ENCODE data around the gene ABCG8. TPM values are rescaled to one million over a fixed set of nuclear protein-coding genes. Genes with fewer than 3 reads are reported as not detected.

ABCG8 gene
- total and polyA plus RNA-seq, 2 donors (not counting 3 experiments of a cell fraction or from before 2014, with no cell fraction given), result not detected

DNA sequence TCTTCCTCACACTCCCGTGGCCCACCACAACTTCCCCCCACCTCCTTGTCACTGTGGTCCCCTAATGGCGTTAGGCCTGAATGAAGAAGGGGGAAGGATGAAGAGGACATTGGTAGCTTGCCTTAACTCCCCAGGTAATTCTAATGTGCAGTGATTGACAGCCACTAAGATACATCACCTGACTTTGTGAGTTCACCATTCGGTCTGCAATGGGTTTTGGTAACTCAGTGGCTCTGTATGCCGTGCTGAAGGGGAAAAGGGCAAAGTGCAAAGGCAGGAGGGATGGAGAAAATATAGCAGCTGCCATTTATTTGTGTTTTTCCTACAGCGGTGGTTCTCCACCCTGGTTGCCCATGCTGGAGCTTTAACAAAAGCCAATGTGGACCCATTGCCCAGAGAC lies 42.2 kb downstream of the ABCG8 start:
- Histone ChIP-seq H3K27ac (ENCODE audit: insufficient read depth, low read depth, low read length) (no peak overlapping the region), H2AFZ (ENCODE audit: low read depth, low read length) (no peak overlapping the region), H3K9ac (replicated peaks; ENCODE audit: extremely low read depth, insufficient read depth, low read length) (no peak overlapping the region), H3K79me2 (ENCODE audit: control insufficient read depth, insufficient read depth, low read length) (no peaks in the 10 kb centered on the region), H3K9me3 (replicated peaks; ENCODE audit: control insufficient read depth, insufficient read depth, low read length) (no peaks in the 10 kb centered on the region), H3K4me1 (ENCODE audit: control insufficient read depth, extremely low read depth, insufficient read depth, low read length) (no peaks in the 10 kb centered on the region), H4K20me1 (replicated peaks; ENCODE audit: control insufficient read depth, extremely low read depth, insufficient read depth, low read length) (no peaks in the 10 kb centered on the region), H3K9me1 (replicated peaks; ENCODE audit: control insufficient read depth, extremely low read depth, insufficient read depth, low read length) (no peaks in the 10 kb centered on the region), H3K4me3 (replicated peaks in 1 of 3; ENCODE audit: insufficient read depth in 1 of 3, low read depth in 1 of 3, low read length in 3 of 3) (no peak overlapping the region), H3K4me2 (ENCODE audit: insufficient read depth, low read length) (no peak overlapping the region), H3K27me3 (ENCODE audit: control insufficient read depth in 2 of 2, insufficient read depth in 2 of 2, low read length in 2 of 2) (peaks cover 0 to 2% of the 10 kb centered on the region in 2 experiments), H3K36me3 (ENCODE audit: control insufficient read depth in 2 of 2, extremely low read depth in 1 of 2, insufficient read depth in 2 of 2, low read length in 2 of 2) (no peaks in the 10 kb centered on the region)
- dilution Hi-C loops (cut with MboI; ENCODE audit: extremely low pct_ligation_motif_present, low sequenced_read_pairs), result no loop called here
- BruUV-seq (replicated peaks), result no TSS peak
- intact Hi-C loops (cut with micrococcal nuclease), result no loop called here
- no peak for TF ChIP-seq EZH2 (IDR thresholded peaks at IDR 0.05; ENCODE audit: borderline replicate concordance, low read depth, low read length, severe bottlenecking)
- TF ChIP-seq FOS (IDR thresholded peaks at IDR 0.05; ENCODE audit: borderline replicate concordance, insufficient read depth, low read length), result no peak
- TF ChIP-seq POLR2A (IDR thresholded peaks at IDR 0.05; ENCODE audit: low read depth, low read length), result no peak
- no peak for TF ChIP-seq POLR2AphosphoS5 (IDR thresholded peaks at IDR 0.05; ENCODE audit: insufficient read depth, low read depth, low read length)
- TF ChIP-seq, protein P1, sequence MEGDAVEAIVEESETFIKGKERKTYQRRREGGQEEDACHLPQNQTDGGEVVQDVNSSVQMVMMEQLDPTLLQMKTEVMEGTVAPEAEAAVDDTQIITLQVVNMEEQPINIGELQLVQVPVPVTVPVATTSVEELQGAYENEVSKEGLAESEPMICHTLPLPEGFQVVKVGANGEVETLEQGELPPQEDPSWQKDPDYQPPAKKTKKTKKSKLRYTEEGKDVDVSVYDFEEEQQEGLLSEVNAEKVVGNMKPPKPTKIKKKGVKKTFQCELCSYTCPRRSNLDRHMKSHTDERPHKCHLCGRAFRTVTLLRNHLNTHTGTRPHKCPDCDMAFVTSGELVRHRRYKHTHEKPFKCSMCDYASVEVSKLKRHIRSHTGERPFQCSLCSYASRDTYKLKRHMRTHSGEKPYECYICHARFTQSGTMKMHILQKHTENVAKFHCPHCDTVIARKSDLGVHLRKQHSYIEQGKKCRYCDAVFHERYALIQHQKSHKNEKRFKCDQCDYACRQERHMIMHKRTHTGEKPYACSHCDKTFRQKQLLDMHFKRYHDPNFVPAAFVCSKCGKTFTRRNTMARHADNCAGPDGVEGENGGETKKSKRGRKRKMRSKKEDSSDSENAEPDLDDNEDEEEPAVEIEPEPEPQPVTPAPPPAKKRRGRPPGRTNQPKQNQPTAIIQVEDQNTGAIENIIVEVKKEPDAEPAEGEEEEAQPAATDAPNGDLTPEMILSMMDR (IDR thresholded peaks at IDR 0.05; ENCODE audit: extremely low read depth in 1 of 2, insufficient read depth in 1 of 2, low read depth in 1 of 2, low read length in 2 of 2), result no peak
- TF ChIP-seq, protein P2, sequence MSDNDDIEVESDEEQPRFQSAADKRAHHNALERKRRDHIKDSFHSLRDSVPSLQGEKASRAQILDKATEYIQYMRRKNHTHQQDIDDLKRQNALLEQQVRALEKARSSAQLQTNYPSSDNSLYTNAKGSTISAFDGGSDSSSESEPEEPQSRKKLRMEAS (IDR thresholded peaks at IDR 0.05; ENCODE audit: insufficient read depth, insufficient read length), result no peak
- TF ChIP-seq MYC (IDR thresholded peaks at IDR 0.05; ENCODE audit: low read depth, low read length), result no peak
- no peak for TF ChIP-seq GATA2 (IDR thresholded peaks at IDR 0.05; ENCODE audit: insufficient read depth, insufficient read length, low read depth, low read length)
- TF ChIP-seq JUN (IDR thresholded peaks at IDR 0.05; ENCODE audit: borderline replicate concordance, insufficient read depth, insufficient read length, low read depth), result no peak
- DNase-seq (ENCODE audit: low read depth, low spot score), result no peak
- CTCF ChIA-PET, result no interaction called here
- no peak for FAIRE-seq
- POLR2A ChIA-PET, result no interaction called here
